Osteocyte (in vitro differentiated cells): Measurements from ENCODE around the gene LMNB1. TPM values are rescaled to one million over a fixed set of nuclear protein-coding genes. Genes with fewer than 3 reads are reported as not detected.
A peak's percentile ranks its signal among the peaks of the same experiment; 100 is the strongest.
"Not testable (repeated sequence)": the region's sequence is repeated elsewhere in the genome, so short reads cannot be mapped to it uniquely, and the experiment has no call there.

Experiments used
- DNase-seq: peaks from one replicate; pipeline ENCODE4 v3.0.0; 2021; ENCODE audit warnings: mixed read lengths; ENCODE audit not compliant: unreplicated experiment; ENCODE audit errors: extremely low spot score
- H3K27ac Mint-ChIP-seq: one replicate; pipeline ENCODE4 v1.8.0; 2021; ENCODE audit warnings: mild to moderate bottlenecking, mixed read lengths; ENCODE audit not compliant: unreplicated experiment
- H3K27me3 Mint-ChIP-seq: one replicate; pipeline ENCODE4 v1.8.0; 2021; ENCODE audit warnings: mixed read lengths; ENCODE audit not compliant: unreplicated experiment
- H3K36me3 Mint-ChIP-seq: one replicate; pipeline ENCODE4 v1.8.0; 2021; ENCODE audit warnings: mixed read lengths; ENCODE audit not compliant: unreplicated experiment
- H3K4me1 Mint-ChIP-seq: one replicate; pipeline ENCODE4 v1.8.0; 2021; ENCODE audit warnings: mixed read lengths; ENCODE audit not compliant: unreplicated experiment
- H3K4me3 Mint-ChIP-seq: one replicate; pipeline ENCODE4 v1.8.0; 2021; ENCODE audit warnings: mild to moderate bottlenecking, moderate library complexity, mixed read lengths; ENCODE audit not compliant: unreplicated experiment
- H3K9me3 Mint-ChIP-seq: one replicate; pipeline ENCODE4 v1.8.0; 2021; ENCODE audit warnings: mixed read lengths; ENCODE audit not compliant: unreplicated experiment
- CTCF ChIP-seq: fragments of 200-600 bp; sonication (generic); IDR thresholded peaks from 2 replicates; pipeline ENCODE4 v1.5.0; 2021; ENCODE audit warnings: antibody characterized with exemption, mild to moderate bottlenecking, moderate library complexity
- total RNA-seq: library from RNA; stranded (reverse); gene quantifications from 2 replicates; pipeline ENCODE4 v1.2.1, GENCODE V29; 2021

Gene LMNB1
- total RNA-seq, 1 donor from 2014 or later = 22.3 TPM

GRCh38 chr5:126852091-126852571, 75.2 kb downstream of the LMNB1 start:
- Mint-ChIP-seq H3K36me3 (no peaks in the 10 kb centered on the region), H3K27ac (peak overlapping the region; percentile 35), H3K4me1 (peaks cover 31% of the 10 kb centered on the region), H3K27me3 (no peaks in the 10 kb centered on the region), H3K9me3 (no peaks in the 10 kb centered on the region), H3K4me3 (no peak overlapping the region)
- TF ChIP-seq CTCF = no peak
- no peak for DNase-seq

- Mint-ChIP-seq H3K9me3 (no peaks in the 10 kb centered on the region), H3K4me3 (no peak overlapping the region), H3K4me1 (peaks cover 30% of the 10 kb centered on the region), H3K36me3 (no peaks in the 10 kb centered on the region), H3K27me3 (no peaks in the 10 kb centered on the region), H3K27ac (no peak overlapping the region)
- no peak for TF ChIP-seq CTCF
- DNase-seq = no peak
Observed at GRCh38 chr5:126852841-126853271, 75.9 kb downstream of the LMNB1 start.

GRCh38 chr5:126853541-126854307, 76.8 kb downstream of the LMNB1 start:
- not testable (repeated sequence) for H3K9me3 Mint-ChIP-seq, H3K27ac Mint-ChIP-seq, DNase-seq, H3K36me3 Mint-ChIP-seq, H3K4me3 Mint-ChIP-seq, H3K27me3 Mint-ChIP-seq
- peaks cover 28% of the 10 kb centered on the region for H3K4me1 Mint-ChIP-seq

GRCh38 chr5:126854526-126855110, 77.7 kb downstream of the LMNB1 start:
- no peaks in the 10 kb centered on the region for H3K27me3 Mint-ChIP-seq
- H3K27ac Mint-ChIP-seq = no peak overlapping the region
- H3K9me3 Mint-ChIP-seq = no peaks in the 10 kb centered on the region
- no peak overlapping the region for H3K4me3 Mint-ChIP-seq
- TF ChIP-seq CTCF = no peak
- no peak for DNase-seq
- no peaks in the 10 kb centered on the region for H3K36me3 Mint-ChIP-seq
- H3K4me1 Mint-ChIP-seq = peaks cover 28% of the 10 kb centered on the region

GRCh38 chr5:126855266-126855665, 78.3 kb downstream of the LMNB1 start:
- H3K4me3 Mint-ChIP-seq = no peak overlapping the region
- no peak overlapping the region for H3K27ac Mint-ChIP-seq
- no peaks in the 10 kb centered on the region for H3K9me3 Mint-ChIP-seq
- TF ChIP-seq CTCF = no peak
- DNase-seq = no peak
- H3K27me3 Mint-ChIP-seq = no peaks in the 10 kb centered on the region
- peaks cover 28% of the 10 kb centered on the region for H3K4me1 Mint-ChIP-seq
- no peaks in the 10 kb centered on the region for H3K36me3 Mint-ChIP-seq
